DND-41 (cell line): Measurements from ENCODE around the gene FOXP1.

Source experiments
- ATAC-seq: fragments of 200-7000 bp; cut with Tn5 transposase; 3 replicates; pipeline ENCODE4 v1.9.1; 2021; ENCODE audit warnings: low read depth; ENCODE audit not compliant: insufficient read depth
- DNase-seq: peaks from one replicate; pipeline ENCODE4 v3.0.0-alpha.2; 2020
- H2AFZ ChIP-seq: 2 replicates; pipeline ENCODE4 v1.6.0; 2012; ENCODE audit warnings: low read depth, low read length
- H3K27ac ChIP-seq: 2 replicates; pipeline ENCODE4 v1.5.1; 2012; ENCODE audit warnings: low read length, inconsistent platforms
- H3K27me3 ChIP-seq: fragments of 200-600 bp; sonication (generic); 2 replicates; pipeline ENCODE4 v1.6.0; 2012; ENCODE audit warnings: low read length, mild to moderate bottlenecking, inconsistent platforms; ENCODE audit not compliant: insufficient read depth, poor library complexity
- H3K36me3 ChIP-seq: 2 replicates; pipeline ENCODE4 v1.5.1; 2012; ENCODE audit warnings: low read length, inconsistent platforms; ENCODE audit not compliant: insufficient read depth
- H3K4me1 ChIP-seq: 2 replicates; pipeline ENCODE4 v1.5.1; 2012; ENCODE audit warnings: mild to moderate bottlenecking, low read length; ENCODE audit not compliant: insufficient read depth
- H3K4me2 ChIP-seq: 2 replicates; pipeline ENCODE4 v1.6.0; 2012; ENCODE audit warnings: mild to moderate bottlenecking, moderate library complexity, low read length, inconsistent platforms; ENCODE audit not compliant: insufficient read depth
- H3K4me3 ChIP-seq, 2 experiments: fragments of 200-600 bp in 1 of 2; shearing (Covaris generic) in 1 of 2; 2 replicates each; pipeline ENCODE4 v1.5.1; 2012 to 2016; ENCODE audit warnings: inconsistent platforms in 2 of 2, low read length in 2 of 2, mild to moderate bottlenecking in 2 of 2, low read depth in 1 of 2, moderate library complexity in 1 of 2
- H3K79me2 ChIP-seq: 2 replicates; pipeline ENCODE4 v1.6.0; 2012; ENCODE audit warnings: low read length, inconsistent platforms; ENCODE audit not compliant: insufficient read depth
- H3K9ac ChIP-seq: 2 replicates; pipeline ENCODE4 v1.6.0; 2012; ENCODE audit warnings: low read depth, mild to moderate bottlenecking, inconsistent platforms, low read length, moderate library complexity
- H3K9me3 ChIP-seq: 2 replicates; pipeline ENCODE4 v1.5.1; 2012; ENCODE audit warnings: low read length, moderate library complexity, mild to moderate bottlenecking, inconsistent platforms; ENCODE audit not compliant: insufficient read depth, severe bottlenecking
- H4K20me1 ChIP-seq: 2 replicates; pipeline ENCODE4 v1.6.0; 2012; ENCODE audit warnings: low read length; ENCODE audit not compliant: insufficient read depth
- EZH2 ChIP-seq: IDR thresholded peaks from 3 replicates; pipeline ENCODE4 v1.6.1; 2012; ENCODE audit warnings: borderline replicate concordance, low read depth, mild to moderate bottlenecking, moderate library complexity, low read length, inconsistent platforms; ENCODE audit not compliant: severe bottlenecking
- TF ChIP-seq, protein P1 (sequence below): IDR thresholded peaks from 2 replicates; pipeline ENCODE4 v1.5.1; 2012; ENCODE audit warnings: borderline replicate concordance, low read length, moderate library complexity, mild to moderate bottlenecking; ENCODE audit not compliant: poor library complexity, severe bottlenecking; ENCODE audit errors: extremely low read depth

FOXP1 gene

DNA sequence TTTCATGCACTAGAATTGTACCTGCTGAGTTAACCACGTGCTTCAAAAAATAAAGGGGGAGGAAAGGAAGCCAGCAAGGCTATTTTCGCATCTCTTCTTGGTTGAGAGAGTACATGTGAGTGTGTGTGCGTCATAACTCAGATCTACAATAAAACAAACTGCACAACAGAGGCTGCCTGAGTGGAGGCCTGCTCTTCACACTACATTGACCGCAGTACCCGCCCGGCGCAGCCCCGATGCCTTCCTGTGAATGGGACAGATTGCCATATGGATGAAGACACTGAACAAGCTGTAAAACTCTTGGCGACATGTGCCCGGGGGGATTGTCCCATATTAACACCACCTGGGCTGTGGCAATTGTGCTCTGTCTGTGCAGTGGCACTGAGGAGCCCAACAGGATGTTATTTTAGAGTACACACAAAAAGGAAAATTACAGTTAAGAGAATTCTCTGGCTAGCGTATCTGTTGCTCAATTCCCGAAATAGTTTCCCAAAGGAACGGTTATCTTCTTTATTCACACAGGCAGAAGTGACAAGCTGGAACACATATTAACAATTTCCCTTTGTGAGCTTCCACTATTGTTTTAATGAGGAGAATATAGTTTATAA lies 551.5 kb downstream of the FOXP1 start:
- no peak for DNase-seq
- Histone ChIP-seq H3K4me3 (no peak overlapping the region), H4K20me1 (peaks cover 23% of the 10 kb centered on the region), H2AFZ (no peak overlapping the region), H3K27me3 (no peaks in the 10 kb centered on the region), H3K79me2 (peaks cover 72% of the 10 kb centered on the region), H3K4me1 (no peaks in the 10 kb centered on the region), H3K27ac (no peak overlapping the region), H3K9ac (no peak overlapping the region), H3K4me2 (no peak overlapping the region), H3K36me3 (peaks cover 74% of the 10 kb centered on the region), H3K9me3 (no peaks in the 10 kb centered on the region)
- no peak for ATAC-seq
- TF ChIP-seq, protein P1, sequence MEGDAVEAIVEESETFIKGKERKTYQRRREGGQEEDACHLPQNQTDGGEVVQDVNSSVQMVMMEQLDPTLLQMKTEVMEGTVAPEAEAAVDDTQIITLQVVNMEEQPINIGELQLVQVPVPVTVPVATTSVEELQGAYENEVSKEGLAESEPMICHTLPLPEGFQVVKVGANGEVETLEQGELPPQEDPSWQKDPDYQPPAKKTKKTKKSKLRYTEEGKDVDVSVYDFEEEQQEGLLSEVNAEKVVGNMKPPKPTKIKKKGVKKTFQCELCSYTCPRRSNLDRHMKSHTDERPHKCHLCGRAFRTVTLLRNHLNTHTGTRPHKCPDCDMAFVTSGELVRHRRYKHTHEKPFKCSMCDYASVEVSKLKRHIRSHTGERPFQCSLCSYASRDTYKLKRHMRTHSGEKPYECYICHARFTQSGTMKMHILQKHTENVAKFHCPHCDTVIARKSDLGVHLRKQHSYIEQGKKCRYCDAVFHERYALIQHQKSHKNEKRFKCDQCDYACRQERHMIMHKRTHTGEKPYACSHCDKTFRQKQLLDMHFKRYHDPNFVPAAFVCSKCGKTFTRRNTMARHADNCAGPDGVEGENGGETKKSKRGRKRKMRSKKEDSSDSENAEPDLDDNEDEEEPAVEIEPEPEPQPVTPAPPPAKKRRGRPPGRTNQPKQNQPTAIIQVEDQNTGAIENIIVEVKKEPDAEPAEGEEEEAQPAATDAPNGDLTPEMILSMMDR, result no peak
- no peak for TF ChIP-seq EZH2

DNA sequence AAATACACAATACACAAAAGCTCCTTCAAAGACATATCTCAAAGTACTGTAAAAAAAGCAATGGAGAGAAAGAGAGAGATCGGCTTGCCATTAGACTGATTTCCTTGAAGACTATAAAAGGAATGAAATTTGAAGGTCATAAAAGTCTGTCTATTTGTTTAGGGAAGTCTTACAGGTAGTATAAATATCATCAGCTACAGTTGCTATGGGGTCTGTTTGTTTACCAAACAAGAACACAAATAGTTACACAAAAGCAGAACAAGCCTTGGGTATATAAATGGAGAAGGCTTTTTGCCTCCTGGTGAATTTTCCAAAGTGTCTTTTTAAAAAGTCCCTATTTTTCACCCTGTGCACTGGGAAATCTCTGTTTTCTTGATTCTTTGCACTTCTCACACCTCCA lies 552.3 kb downstream of the FOXP1 start:
- Histone ChIP-seq H4K20me1 (peaks cover 30% of the 10 kb centered on the region), H3K4me1 (no peaks in the 10 kb centered on the region), H2AFZ (no peak overlapping the region), H3K79me2 (peaks cover 74% of the 10 kb centered on the region), H3K4me3 (no peak overlapping the region), H3K9me3 (no peaks in the 10 kb centered on the region), H3K27ac (no peak overlapping the region), H3K9ac (no peak overlapping the region), H3K4me2 (no peak overlapping the region), H3K27me3 (no peaks in the 10 kb centered on the region), H3K36me3 (peaks cover 70% of the 10 kb centered on the region)
- ATAC-seq, result no peak
- no peak for DNase-seq
- TF ChIP-seq, protein P1, result no peak
- TF ChIP-seq EZH2, result no peak

DNA sequence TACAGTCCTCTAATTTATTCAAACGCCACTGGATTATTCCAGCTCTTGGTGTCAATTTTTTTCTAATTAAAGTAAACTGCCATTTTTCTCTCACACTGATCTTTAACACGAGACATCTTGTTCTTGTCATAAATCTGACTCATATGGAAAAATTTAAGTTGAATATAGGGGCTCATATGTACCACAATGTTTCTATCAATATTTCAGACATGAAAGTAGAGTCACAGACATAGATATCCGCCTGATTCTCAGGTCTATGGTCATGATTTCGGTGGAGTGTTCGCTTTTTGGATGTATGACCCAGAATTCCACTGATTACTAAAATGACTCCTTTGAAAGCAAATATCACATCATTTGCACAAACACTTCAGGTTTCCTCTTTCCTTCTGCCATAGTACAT lies 552.8 kb downstream of the FOXP1 start:
- no peak for DNase-seq
- H3K79me2 ChIP-seq, result peaks cover 73% of the 10 kb centered on the region
- no peak overlapping the region for H3K27ac ChIP-seq

More for the DNA sequence above, 552.8 kb downstream of the FOXP1 start:
- no peak overlapping the region for H3K9ac ChIP-seq
- H3K9me3 ChIP-seq, result no peaks in the 10 kb centered on the region
- no peaks in the 10 kb centered on the region for H3K27me3 ChIP-seq
- H3K4me3 ChIP-seq, result no peak overlapping the region
- H4K20me1 ChIP-seq, result peaks cover 26% of the 10 kb centered on the region
- no peak overlapping the region for H2AFZ ChIP-seq
- H3K4me2 ChIP-seq, result no peak overlapping the region
- no peaks in the 10 kb centered on the region for H3K4me1 ChIP-seq
- no peak for ATAC-seq
- TF ChIP-seq EZH2, result no peak
- TF ChIP-seq, protein P1, result no peak
- H3K36me3 ChIP-seq, result peaks cover 66% of the 10 kb centered on the region
